Fibroblast of the conjunctiva (primary cell): Measurements from ENCODE around the gene IL17RB.

Experiments
- DNase-seq: peaks from one replicate; pipeline ENCODE4 v3.0.0-alpha.2; 2010; ENCODE audit warnings: low read depth

Gene IL17RB

GRCh38 chr3:53812434-53812833 lies 33.9 kb upstream of the IL17RB start:
- DNase-seq = no peak

GRCh38 chr3:53813229-53813628 lies 33.1 kb upstream of the IL17RB start:
- no peak for DNase-seq

GRCh38 chr3:53813876-53814275 lies 32.5 kb upstream of the IL17RB start:
- no peak for DNase-seq

GRCh38 chr3:53815067-53815466 lies 31.3 kb upstream of the IL17RB start:
- no peak for DNase-seq

- no peak for DNase-seq
These were observed 30.7 kb upstream of the IL17RB start for GRCh38 chr3:53815651-53816050.

- DNase-seq = no peak
These were observed 29.9 kb upstream of the IL17RB start for GRCh38 chr3:53816425-53816824.

GRCh38 chr3:53817211-53817610 lies 29.2 kb upstream of the IL17RB start:
- no peak for DNase-seq

GRCh38 chr3:53817809-53818208 lies 28.6 kb upstream of the IL17RB start:
- no peak for DNase-seq

GRCh38 chr3:53818221-53819162 lies 27.9 kb upstream of the IL17RB start:
- DNase-seq = no peak

- no peak for DNase-seq
These were observed 27.1 kb upstream of the IL17RB start for GRCh38 chr3:53819163-53819868.

GRCh38 chr3:53820084-53820483 lies 26.3 kb upstream of the IL17RB start:
- no peak for DNase-seq

- no peak for DNase-seq
These were observed 25.4 kb upstream of the IL17RB start for GRCh38 chr3:53820756-53821580.

- no peak for DNase-seq
These were observed 24.7 kb upstream of the IL17RB start for GRCh38 chr3:53821631-53822121.

- DNase-seq = no peak
These were observed 24.0 kb upstream of the IL17RB start for GRCh38 chr3:53822331-53822741.

GRCh38 chr3:53823026-53823955 lies 23.1 kb upstream of the IL17RB start:
- no peak for DNase-seq

GRCh38 chr3:53823956-53824657 lies 22.3 kb upstream of the IL17RB start:
- no peak for DNase-seq

- DNase-seq = no peak
These were observed 21.6 kb upstream of the IL17RB start for GRCh38 chr3:53824795-53825194.

- no peak for DNase-seq
These were observed 20.3 kb upstream of the IL17RB start for GRCh38 chr3:53826048-53826447.

GRCh38 chr3:53828581-53828980 lies 17.8 kb upstream of the IL17RB start:
- no peak for DNase-seq

GRCh38 chr3:53829605-53830004 lies 16.8 kb upstream of the IL17RB start:
- no peak for DNase-seq
